Gastrocnemius medialis (tissue), 4 donors: ENCODE results near the gene ZNF747. TPM values are rescaled to one million over a fixed set of nuclear protein-coding genes. Genes with fewer than 3 reads are reported as not detected.

Experiments used
- ATAC-seq, 2 donors: fragments of 150-250 bp; one replicate each; pipeline ENCODE4 v1.9.1; 2016
- DNase-seq, 2 donors: peaks; one replicate each; pipeline ENCODE4 v3.0.0-alpha.2; 2019
- H3K27ac ChIP-seq, 4 donors: fragments of 200-600 bp; sonication (generic); 1 replicate in 1 of 4; 2 replicates in 3 of 4; pipeline ENCODE4 v1.5.1; 2016 to 2018; ENCODE audit warnings: mild to moderate bottlenecking in 2 of 4, moderate library complexity in 1 of 4
- H3K27me3 ChIP-seq, 3 donors: fragments of 200-600 bp; sonication (generic) in 2 of 3; 1 replicate in 1 of 3; 2 replicates in 2 of 3; pipeline versions ENCODE4 v1.5.1 to v1.6.0; 2016 to 2019; ENCODE audit warnings: mild to moderate bottlenecking in 1 of 3, moderate library complexity in 1 of 3
- H3K36me3 ChIP-seq, 2 donors: fragments of 200-600 bp; sonication (generic) in 1 of 2; one replicate each; pipeline ENCODE4 v1.5.1; 2017 to 2018
- H3K4me1 ChIP-seq, 2 donors: fragments of 200-600 bp; sonication (generic) in 1 of 2; one replicate each; pipeline ENCODE4 v1.5.1; 2016 to 2017; ENCODE audit warnings: mild to moderate bottlenecking in 2 of 2
- H3K4me3 ChIP-seq, 4 donors: fragments of 200-600 bp; sonication (generic) in 3 of 4; 1 replicate in 1 of 4; 2 replicates in 3 of 4; pipeline ENCODE4 v1.5.1; 2016 to 2019; ENCODE audit warnings: mild to moderate bottlenecking in 2 of 4
- H3K9me3 ChIP-seq, 3 donors: fragments of 200-600 bp; sonication (generic) in 2 of 3; 1 replicate in 1 of 3; 2 replicates in 2 of 3; pipeline ENCODE4 v1.5.1; 2016 to 2019
- POLR2A ChIP-seq, 2 donors: fragments of 450-650 bp; IDR thresholded peaks; one replicate each; pipeline ENCODE4 v1.6.1; 2017; ENCODE audit warnings: antibody characterized with exemption in 2 of 2, mild to moderate bottlenecking in 2 of 2, moderate library complexity in 2 of 2
- in situ Hi-C, 4 donors: fragments of 200-750 bp; cut with MboI; loops; one replicate each; pipeline versions ENCODE4 v1.15.0 to v1.8.0; 2017; ENCODE audit warnings: low sequenced_read_pairs in 4 of 4
- intact Hi-C: fragments of 100-400 bp; cut with DNase I; formaldehyde crosslinking; loops from one replicate; pipeline ENCODE4 v1.15.1; 2023; ENCODE audit warnings: low total_unique reads
- total RNA-seq, 4 donors: library from RNA; depleted of rRNA; stranded (reverse); fragments of >200 nt; gene quantifications; one replicate each; pipeline versions ENCODE4 v1.1.0 to v1.2.3, GENCODE V29; 2016
- TF ChIP-seq, protein P1 (sequence below), 5 experiments: fragments of 450-650 bp in 3 of 5; fragments of 200-600 bp in 2 of 5; sonication (generic) in 2 of 5; IDR thresholded peaks in 4 of 5; conservative IDR thresholded peaks in 1 of 5; 1 replicate in 4 of 5; 2 replicates in 1 of 5; pipeline ENCODE4 v1.5.1; 2016 to 2019; ENCODE audit warnings: antibody characterized with exemption in 5 of 5, mild to moderate bottlenecking in 3 of 5, moderate library complexity in 3 of 5

Gene ZNF747
- total RNA-seq, 4 donors from 2014 or later, result 8.6 to 17.5 (median 13.1) TPM

DNA sequence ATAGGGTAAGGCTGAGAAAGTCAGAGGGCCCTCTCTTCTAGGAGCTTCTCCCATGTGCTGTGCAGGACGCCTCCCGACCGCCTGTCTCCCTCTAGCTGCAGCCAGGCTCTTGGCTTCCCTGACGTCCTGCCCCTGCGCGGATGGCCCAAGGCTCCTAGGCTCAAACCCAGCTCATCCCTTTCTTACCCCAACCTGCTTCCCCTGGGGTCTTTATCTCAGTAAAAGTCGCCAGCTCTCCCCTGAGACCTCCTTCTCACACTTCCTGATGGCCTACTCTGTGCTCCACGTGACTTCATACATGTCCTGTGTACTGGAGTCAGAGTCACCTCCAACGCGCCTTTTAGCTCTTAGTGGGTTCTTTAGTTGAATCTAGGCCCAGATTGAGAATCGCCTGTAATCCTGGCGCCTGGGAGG is 1.1 kb upstream of the ZNF747 start:
- in situ Hi-C loops, result loop anchor here in 2 of 4 donors (10.0 kb wide), 2 partner anchors 91 to 101 kb away; partner anchors contain the start of genes DCTPP1 (in 1 of the 2) and SEPHS2 (in 1 of the 2)
- peak overlapping the region; percentile 90 to 96 (median 94) for H3K27ac ChIP-seq
- H3K27me3 ChIP-seq, result no peaks in the 10 kb centered on the region
- H3K4me1 ChIP-seq, result peaks cover 23 to 27% of the 10 kb centered on the region in 2 donors
- H3K4me3 ChIP-seq, result peak overlapping the region; percentile 65 to 88 (median 82)
- H3K9me3 ChIP-seq, result no peaks in the 10 kb centered on the region
- ATAC-seq (peak; percentile 67 to 70), DNase-seq (peak; percentile 74 to 78)
- intact Hi-C loops, result loop anchor here (1.0 to 10.0 kb wide), 6 partner anchors 23 to 541 kb away; partner anchors contain the start of genes HIRIP3, INO80E, ZNF688 and ZNF764
- peaks cover 0 to 10% of the 10 kb centered on the region in 2 donors for H3K36me3 ChIP-seq
- TF ChIP-seq, protein P1, sequence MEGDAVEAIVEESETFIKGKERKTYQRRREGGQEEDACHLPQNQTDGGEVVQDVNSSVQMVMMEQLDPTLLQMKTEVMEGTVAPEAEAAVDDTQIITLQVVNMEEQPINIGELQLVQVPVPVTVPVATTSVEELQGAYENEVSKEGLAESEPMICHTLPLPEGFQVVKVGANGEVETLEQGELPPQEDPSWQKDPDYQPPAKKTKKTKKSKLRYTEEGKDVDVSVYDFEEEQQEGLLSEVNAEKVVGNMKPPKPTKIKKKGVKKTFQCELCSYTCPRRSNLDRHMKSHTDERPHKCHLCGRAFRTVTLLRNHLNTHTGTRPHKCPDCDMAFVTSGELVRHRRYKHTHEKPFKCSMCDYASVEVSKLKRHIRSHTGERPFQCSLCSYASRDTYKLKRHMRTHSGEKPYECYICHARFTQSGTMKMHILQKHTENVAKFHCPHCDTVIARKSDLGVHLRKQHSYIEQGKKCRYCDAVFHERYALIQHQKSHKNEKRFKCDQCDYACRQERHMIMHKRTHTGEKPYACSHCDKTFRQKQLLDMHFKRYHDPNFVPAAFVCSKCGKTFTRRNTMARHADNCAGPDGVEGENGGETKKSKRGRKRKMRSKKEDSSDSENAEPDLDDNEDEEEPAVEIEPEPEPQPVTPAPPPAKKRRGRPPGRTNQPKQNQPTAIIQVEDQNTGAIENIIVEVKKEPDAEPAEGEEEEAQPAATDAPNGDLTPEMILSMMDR (IDR thresholded peaks at IDR 0.05 in 4 of 5, conservative IDR thresholded peaks at IDR 0.05 in 1 of 5), result peak; percentile 44 to 75 (median 59)
- peak in 1 of 2 donors; percentile 18 for TF ChIP-seq POLR2A (IDR thresholded peaks at IDR 0.05)

DNA sequence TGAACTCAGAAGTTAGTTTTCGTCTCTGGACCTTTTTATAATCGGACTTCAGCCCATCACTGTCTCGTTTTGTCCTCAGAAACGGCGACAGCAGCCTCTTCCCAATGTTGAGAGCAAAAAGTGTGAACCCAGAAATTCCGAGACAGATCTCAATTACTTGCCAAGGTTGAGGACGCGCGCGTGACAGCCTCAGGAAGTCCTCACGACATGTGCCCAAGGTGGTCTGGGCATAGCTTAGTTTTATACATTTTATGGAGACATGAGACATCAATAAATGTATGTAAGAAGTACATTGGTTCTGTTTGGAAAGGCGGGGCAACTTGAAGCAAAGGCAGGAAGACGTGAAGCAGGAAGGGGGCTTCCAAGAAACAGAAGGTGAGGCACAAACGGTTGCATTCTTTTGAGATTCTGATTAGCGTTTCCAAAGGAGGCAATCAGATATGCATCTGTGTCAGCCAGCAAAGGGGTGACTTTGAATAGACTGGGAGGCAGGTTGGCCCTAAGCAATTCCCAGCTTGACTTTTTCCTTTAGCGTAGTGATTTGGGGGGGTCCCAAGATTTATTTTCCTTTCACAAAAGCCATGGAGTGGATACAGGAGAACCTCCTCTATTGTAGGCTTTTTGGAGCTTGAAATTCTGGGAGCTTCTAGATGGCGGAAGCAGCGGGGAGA is 583 bp upstream of the ZNF747 start:
- H3K4me1 ChIP-seq, result peaks cover 23 to 27% of the 10 kb centered on the region in 2 donors
- no peaks in the 10 kb centered on the region for H3K27me3 ChIP-seq
- peak overlapping the region; percentile 65 to 88 (median 82) for H3K4me3 ChIP-seq
- intact Hi-C loops, result loop anchor here (1.0 to 10.0 kb wide), 5 partner anchors 23 to 540 kb away; partner anchors contain the start of genes HIRIP3, INO80E, ZNF688 and ZNF764
- DNase-seq (peak in 1 of 2 donors; percentile 17), ATAC-seq (peak; percentile 27 to 47)
- H3K36me3 ChIP-seq, result peaks cover 0 to 10% of the 10 kb centered on the region in 2 donors
- H3K27ac ChIP-seq, result peak overlapping the region; percentile 90 to 96 (median 94)
- TF ChIP-seq POLR2A (IDR thresholded peaks at IDR 0.05), result no peak
- TF ChIP-seq, protein P1 (IDR thresholded peaks at IDR 0.05 in 4 of 5, conservative IDR thresholded peaks at IDR 0.05 in 1 of 5), result no peak
- in situ Hi-C loops, result loop anchor here in 2 of 4 donors (10.0 kb wide), 2 partner anchors 90 to 100 kb away; partner anchors contain the start of genes DCTPP1 (in 1 of the 2) and SEPHS2 (in 1 of the 2)
- no peaks in the 10 kb centered on the region for H3K9me3 ChIP-seq

GRCh38 chr16:30533748-30534367 is 800 bp downstream of the ZNF747 start:
- Histone ChIP-seq H3K27me3 (no peaks in the 10 kb centered on the region), H3K36me3 (peaks cover 0 to 10% of the 10 kb centered on the region in 2 donors), H3K4me3 (peak overlapping the region; percentile 65 to 88 (median 82)), H3K4me1 (peaks cover 26 to 30% of the 10 kb centered on the region in 2 donors), H3K27ac (peak overlapping the region; percentile 90 to 96 (median 94)), H3K9me3 (no peaks in the 10 kb centered on the region)
- intact Hi-C loops (loop anchor here (10.0 kb wide), 1 partner anchor 539 kb away; the partner anchor contains the start of genes HIRIP3 and INO80E), in situ Hi-C loops (loop anchor here in 2 of 4 donors (10.0 kb wide), 2 partner anchors 89 to 99 kb away; partner anchors contain the start of genes DCTPP1 (in 1 of the 2) and SEPHS2 (in 1 of the 2))
- TF ChIP-seq, protein P1 (IDR thresholded peaks at IDR 0.05 in 4 of 5, conservative IDR thresholded peaks at IDR 0.05 in 1 of 5), result no peak
- no peak for TF ChIP-seq POLR2A (IDR thresholded peaks at IDR 0.05)
- no peak for DNase-seq
- ATAC-seq, result peak in 1 of 2 donors; percentile 1

DNA sequence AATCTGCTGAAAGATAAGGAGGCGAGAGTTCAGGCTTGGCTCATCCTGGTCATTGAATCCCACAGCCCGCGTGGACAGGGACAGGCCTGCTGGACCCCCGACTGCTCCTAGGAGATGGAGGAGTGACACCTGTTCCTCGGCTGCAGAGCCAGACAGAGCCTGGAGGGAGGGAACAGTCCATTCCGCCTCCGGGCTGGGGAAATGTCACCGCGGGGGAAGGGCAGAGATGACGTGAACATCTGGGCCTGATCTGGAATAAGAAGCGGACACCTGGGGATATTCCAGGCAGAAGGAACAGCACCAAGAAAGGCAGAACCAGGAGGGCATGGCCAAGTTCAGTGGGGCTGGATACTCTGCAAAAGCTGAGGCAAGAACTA is 1.5 kb downstream of the ZNF747 start:
- Histone ChIP-seq H3K27me3 (no peaks in the 10 kb centered on the region), H3K27ac (peak overlapping the region; percentile 90 to 96 (median 94)), H3K9me3 (no peaks in the 10 kb centered on the region), H3K36me3 (peaks cover 0 to 10% of the 10 kb centered on the region in 2 donors), H3K4me1 (peaks cover 33% of the 10 kb centered on the region in 2 donors), H3K4me3 (peak overlapping the region; percentile 65 to 88 (median 82))
- no peak for ATAC-seq
- intact Hi-C loops (loop anchor here (10.0 kb wide), 1 partner anchor 538 kb away; the partner anchor contains the start of genes HIRIP3 and INO80E), in situ Hi-C loops (loop anchor here in 2 of 4 donors (10.0 kb wide), 2 partner anchors 88 to 98 kb away; partner anchors contain the start of genes DCTPP1 (in 1 of the 2) and SEPHS2 (in 1 of the 2))
- TF ChIP-seq, protein P1 (IDR thresholded peaks at IDR 0.05 in 4 of 5, conservative IDR thresholded peaks at IDR 0.05 in 1 of 5), result no peak
- TF ChIP-seq POLR2A (IDR thresholded peaks at IDR 0.05), result no peak
- peak in 1 of 2 donors; percentile 51 for DNase-seq
